ENCODE measurements around the gene FBXW2.

- TF ChIP-seq GATA2 (IDR thresholded peaks at IDR 0.05; ENCODE audit: low read depth, low read length) (no peak), GATA3 (IDR thresholded peaks at IDR 0.05; ENCODE audit: low read depth, low read length) (no peak)
Measured at GRCh38 chr9:120773256-120773655, 20.0 kb downstream of the FBXW2 start.

All from SH-SY5Y (cell line).